ENCODE measurements around the gene ARHGEF17. TPM values are rescaled to one million over a fixed set of nuclear protein-coding genes. Genes with fewer than 3 reads are reported as not detected.

The ARHGEF17 gene
- total RNA-seq, 1 donor from 2014 or later: 104 TPM

DNA sequence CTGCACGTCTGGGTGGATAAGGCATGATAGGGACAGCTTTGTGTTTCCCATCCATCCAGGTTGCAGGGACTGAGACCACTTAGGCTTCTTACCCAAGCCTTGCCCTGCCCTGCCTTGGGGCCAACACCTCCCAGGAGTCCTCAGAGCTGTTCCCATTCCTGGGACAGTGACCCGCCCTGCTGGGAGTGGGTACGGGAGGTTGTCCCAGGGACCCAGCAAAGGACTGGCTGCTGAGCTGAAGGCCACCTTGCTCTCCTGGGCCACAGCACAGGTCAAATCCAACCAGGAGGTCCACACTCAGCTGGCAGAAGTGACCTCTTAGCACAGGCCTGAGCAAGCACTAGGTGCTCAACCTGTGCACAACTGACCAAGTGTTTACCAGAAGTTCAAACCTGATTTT, 16.9 kb upstream of the ARHGEF17 start:
- Mint-ChIP-seq H3K4me1 (ENCODE audit: unreplicated experiment) (peaks cover 15% of the 10 kb centered on the region), H3K27me3 (ENCODE audit: unreplicated experiment) (peaks cover 3% of the 10 kb centered on the region), H3K36me3 (ENCODE audit: unreplicated experiment) (no peaks in the 10 kb centered on the region), H3K27ac (ENCODE audit: unreplicated experiment) (no peak overlapping the region), H3K4me3 (ENCODE audit: unreplicated experiment) (no peak overlapping the region), H3K9me3 (ENCODE audit: unreplicated experiment) (no peaks in the 10 kb centered on the region)
- DNase-seq (ENCODE audit: extremely low spot score, unreplicated experiment): no peak
- TF ChIP-seq, protein P1, sequence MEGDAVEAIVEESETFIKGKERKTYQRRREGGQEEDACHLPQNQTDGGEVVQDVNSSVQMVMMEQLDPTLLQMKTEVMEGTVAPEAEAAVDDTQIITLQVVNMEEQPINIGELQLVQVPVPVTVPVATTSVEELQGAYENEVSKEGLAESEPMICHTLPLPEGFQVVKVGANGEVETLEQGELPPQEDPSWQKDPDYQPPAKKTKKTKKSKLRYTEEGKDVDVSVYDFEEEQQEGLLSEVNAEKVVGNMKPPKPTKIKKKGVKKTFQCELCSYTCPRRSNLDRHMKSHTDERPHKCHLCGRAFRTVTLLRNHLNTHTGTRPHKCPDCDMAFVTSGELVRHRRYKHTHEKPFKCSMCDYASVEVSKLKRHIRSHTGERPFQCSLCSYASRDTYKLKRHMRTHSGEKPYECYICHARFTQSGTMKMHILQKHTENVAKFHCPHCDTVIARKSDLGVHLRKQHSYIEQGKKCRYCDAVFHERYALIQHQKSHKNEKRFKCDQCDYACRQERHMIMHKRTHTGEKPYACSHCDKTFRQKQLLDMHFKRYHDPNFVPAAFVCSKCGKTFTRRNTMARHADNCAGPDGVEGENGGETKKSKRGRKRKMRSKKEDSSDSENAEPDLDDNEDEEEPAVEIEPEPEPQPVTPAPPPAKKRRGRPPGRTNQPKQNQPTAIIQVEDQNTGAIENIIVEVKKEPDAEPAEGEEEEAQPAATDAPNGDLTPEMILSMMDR (IDR thresholded peaks at IDR 0.05): no peak

DNA sequence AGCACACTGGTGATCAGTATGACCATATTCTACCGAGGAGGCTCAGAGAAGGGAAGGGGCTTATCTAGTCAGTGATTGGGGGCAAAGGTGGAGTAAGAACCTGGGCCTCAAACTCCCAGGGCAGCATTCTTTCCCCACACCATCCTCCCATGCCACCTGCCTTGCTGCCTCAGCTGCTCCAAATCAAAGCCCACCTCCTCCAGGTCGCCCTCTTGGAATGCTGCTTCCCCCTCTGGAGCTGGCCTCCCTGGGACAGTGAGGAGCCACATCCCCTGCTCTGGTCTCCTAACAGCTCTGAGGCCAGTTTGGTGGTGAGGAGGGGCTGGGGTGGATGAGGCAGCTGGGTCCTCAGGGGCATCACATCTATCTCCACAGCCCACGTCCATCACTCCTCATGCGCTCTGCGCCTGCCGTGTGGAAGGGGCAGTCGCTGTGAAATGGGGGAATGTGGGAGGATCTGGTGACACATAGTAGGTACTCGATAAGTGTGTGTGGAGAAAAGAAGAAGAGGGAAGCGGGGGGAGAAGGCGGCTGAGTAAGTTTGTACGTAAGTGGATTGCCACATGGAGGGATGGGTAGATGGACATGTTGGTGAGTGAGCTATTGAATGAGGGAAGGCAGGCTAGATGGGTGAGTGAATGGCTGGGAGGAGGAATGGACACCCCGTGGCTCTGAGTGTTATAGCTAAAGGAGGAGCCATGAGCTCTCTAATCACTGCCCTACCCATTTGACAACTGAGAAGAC, 16.1 kb upstream of the ARHGEF17 start:
- Mint-ChIP-seq H3K27me3 (ENCODE audit: unreplicated experiment) (peaks cover 3% of the 10 kb centered on the region), H3K36me3 (ENCODE audit: unreplicated experiment) (no peaks in the 10 kb centered on the region), H3K27ac (ENCODE audit: unreplicated experiment) (no peak overlapping the region), H3K4me3 (ENCODE audit: unreplicated experiment) (no peak overlapping the region), H3K9me3 (ENCODE audit: unreplicated experiment) (no peaks in the 10 kb centered on the region), H3K4me1 (ENCODE audit: unreplicated experiment) (peaks cover 15% of the 10 kb centered on the region)
- DNase-seq (ENCODE audit: extremely low spot score, unreplicated experiment): no peak
- TF ChIP-seq, protein P1 (IDR thresholded peaks at IDR 0.05): no peak

DNA sequence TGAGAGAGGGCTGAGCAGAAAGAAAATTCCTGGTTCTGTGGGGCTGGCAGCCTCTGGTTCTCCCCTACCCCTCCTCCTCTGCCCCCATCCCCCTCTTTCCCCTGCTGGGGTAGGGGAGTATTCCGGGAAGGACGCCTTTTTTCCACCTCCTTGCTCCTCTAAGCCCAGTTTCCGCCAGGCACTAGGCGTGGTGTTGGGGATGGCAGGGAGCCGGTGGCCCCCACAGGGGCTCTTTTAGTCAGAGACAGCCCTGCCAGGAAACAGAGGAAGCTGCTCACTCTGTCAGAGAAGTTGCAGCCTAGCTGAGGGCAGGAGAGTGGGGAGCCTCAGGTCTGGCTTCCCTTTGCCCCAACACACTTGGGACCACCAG, 15.6 kb upstream of the ARHGEF17 start:
- H3K27ac Mint-ChIP-seq (ENCODE audit: unreplicated experiment): no peak overlapping the region
- H3K4me1 Mint-ChIP-seq (ENCODE audit: unreplicated experiment): peaks cover 15% of the 10 kb centered on the region
- no peaks in the 10 kb centered on the region for H3K9me3 Mint-ChIP-seq (ENCODE audit: unreplicated experiment)
- TF ChIP-seq, protein P1 (IDR thresholded peaks at IDR 0.05): no peak
- no peak for DNase-seq (ENCODE audit: extremely low spot score, unreplicated experiment)
- H3K36me3 Mint-ChIP-seq (ENCODE audit: unreplicated experiment): no peaks in the 10 kb centered on the region
- H3K4me3 Mint-ChIP-seq (ENCODE audit: unreplicated experiment): no peak overlapping the region
- peaks cover 3% of the 10 kb centered on the region for H3K27me3 Mint-ChIP-seq (ENCODE audit: unreplicated experiment)

DNA sequence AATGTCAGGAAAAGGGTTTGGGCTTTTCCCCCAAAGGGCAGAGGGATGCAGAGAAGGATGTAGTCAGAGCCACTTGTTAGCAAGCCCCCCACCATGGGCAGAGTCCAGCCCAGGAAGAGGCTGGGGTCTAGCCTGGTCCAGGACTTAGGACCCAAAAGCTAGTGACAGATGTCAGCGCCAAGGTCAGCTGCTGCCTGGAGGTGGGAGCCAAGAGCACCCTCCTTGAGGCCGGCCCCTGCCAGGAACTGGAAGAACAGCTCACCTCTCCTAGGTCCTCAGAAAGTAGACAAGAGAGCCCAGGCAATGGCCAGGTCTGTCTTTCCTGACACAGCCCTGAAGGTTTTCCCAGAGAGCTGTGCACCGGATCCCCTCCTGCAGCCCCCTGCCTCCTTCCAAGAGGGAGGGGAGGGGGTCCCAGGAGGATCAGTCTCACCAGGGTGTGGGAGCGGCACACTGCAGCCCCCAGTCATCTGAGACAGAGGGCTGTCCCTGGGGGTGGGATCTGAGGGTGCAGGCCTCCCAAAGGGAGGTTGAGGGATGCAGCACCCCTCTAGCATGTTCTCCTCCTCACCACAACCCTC, 14.6 kb upstream of the ARHGEF17 start:
- DNase-seq (ENCODE audit: extremely low spot score, unreplicated experiment): no peak
- Mint-ChIP-seq H3K9me3 (ENCODE audit: unreplicated experiment) (no peaks in the 10 kb centered on the region), H3K4me3 (ENCODE audit: unreplicated experiment) (no peak overlapping the region), H3K27me3 (ENCODE audit: unreplicated experiment) (peaks cover 3% of the 10 kb centered on the region), H3K27ac (ENCODE audit: unreplicated experiment) (no peak overlapping the region), H3K36me3 (ENCODE audit: unreplicated experiment) (no peaks in the 10 kb centered on the region), H3K4me1 (ENCODE audit: unreplicated experiment) (peaks cover 15% of the 10 kb centered on the region)
- TF ChIP-seq, protein P1 (IDR thresholded peaks at IDR 0.05): no peak

DNA sequence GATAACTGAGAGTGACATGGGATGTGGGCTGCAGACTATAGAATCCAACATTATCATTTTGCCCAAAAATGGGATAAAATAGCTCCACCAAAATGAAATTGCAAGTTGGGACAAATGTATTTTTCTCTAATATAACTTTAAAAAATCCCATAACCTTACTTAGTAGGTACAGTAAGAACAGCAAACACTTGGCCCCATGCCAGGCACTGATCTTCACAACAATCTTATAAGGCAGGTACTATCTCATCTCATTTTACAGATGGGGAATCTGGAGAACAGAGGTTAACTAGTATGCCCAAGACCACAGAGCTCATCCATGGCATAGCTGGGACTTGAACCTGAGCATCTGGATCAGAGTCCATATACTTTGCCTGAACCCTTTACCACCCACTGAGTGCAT, 13.5 kb upstream of the ARHGEF17 start:
- H3K36me3 Mint-ChIP-seq (ENCODE audit: unreplicated experiment): no peaks in the 10 kb centered on the region
- H3K27ac Mint-ChIP-seq (ENCODE audit: unreplicated experiment): no peak overlapping the region
- TF ChIP-seq, protein P1 (IDR thresholded peaks at IDR 0.05): no peak
- H3K9me3 Mint-ChIP-seq (ENCODE audit: unreplicated experiment): no peaks in the 10 kb centered on the region
- H3K4me1 Mint-ChIP-seq (ENCODE audit: unreplicated experiment): peaks cover 5% of the 10 kb centered on the region
- DNase-seq (ENCODE audit: extremely low spot score, unreplicated experiment): no peak
- H3K4me3 Mint-ChIP-seq (ENCODE audit: unreplicated experiment): no peak overlapping the region
- H3K27me3 Mint-ChIP-seq (ENCODE audit: unreplicated experiment): peaks cover 3% of the 10 kb centered on the region
